Neural progenitor cell (in vitro differentiated cells): Measurements from ENCODE around the gene MYH6.

Experiments
- EZH2 ChIP-seq: fragments of 200-600 bp; sonication (generic); IDR thresholded peaks from 2 replicates; pipeline ENCODE4 v1.6.1; 2017; ENCODE audit warnings: antibody characterized with exemption, mild to moderate bottlenecking, moderate library complexity
- TF ChIP-seq, protein P1 (sequence below): fragments of 200-600 bp; sonication (generic); IDR thresholded peaks from 2 replicates; pipeline ENCODE4 v1.5.1; 2017; ENCODE audit warnings: antibody characterized with exemption, mild to moderate bottlenecking

DNA sequence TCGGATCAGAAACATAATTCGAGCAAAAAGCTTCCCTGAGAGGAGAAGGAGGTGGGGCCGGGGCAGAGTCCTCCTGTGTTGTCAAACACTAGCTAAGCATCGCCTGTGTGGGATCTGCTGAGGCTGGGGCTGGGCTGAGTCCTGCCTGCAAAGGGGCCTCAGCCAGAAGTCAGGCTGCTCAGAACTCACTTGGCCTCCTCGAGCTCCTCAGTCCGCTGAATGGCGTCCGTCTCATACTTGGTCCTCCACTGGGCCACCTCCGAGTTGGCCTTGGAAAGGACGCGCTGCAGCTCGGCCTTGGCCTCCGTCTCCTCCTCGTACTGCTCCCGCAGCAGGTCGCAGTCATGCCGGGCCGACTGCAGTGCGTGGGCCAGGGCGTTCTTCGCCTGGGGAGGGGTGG, 9.9 kb upstream of the MYH6 start:
- TF ChIP-seq, protein P1, sequence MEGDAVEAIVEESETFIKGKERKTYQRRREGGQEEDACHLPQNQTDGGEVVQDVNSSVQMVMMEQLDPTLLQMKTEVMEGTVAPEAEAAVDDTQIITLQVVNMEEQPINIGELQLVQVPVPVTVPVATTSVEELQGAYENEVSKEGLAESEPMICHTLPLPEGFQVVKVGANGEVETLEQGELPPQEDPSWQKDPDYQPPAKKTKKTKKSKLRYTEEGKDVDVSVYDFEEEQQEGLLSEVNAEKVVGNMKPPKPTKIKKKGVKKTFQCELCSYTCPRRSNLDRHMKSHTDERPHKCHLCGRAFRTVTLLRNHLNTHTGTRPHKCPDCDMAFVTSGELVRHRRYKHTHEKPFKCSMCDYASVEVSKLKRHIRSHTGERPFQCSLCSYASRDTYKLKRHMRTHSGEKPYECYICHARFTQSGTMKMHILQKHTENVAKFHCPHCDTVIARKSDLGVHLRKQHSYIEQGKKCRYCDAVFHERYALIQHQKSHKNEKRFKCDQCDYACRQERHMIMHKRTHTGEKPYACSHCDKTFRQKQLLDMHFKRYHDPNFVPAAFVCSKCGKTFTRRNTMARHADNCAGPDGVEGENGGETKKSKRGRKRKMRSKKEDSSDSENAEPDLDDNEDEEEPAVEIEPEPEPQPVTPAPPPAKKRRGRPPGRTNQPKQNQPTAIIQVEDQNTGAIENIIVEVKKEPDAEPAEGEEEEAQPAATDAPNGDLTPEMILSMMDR: no peak
- no peak for TF ChIP-seq EZH2
